CD14-positive monocyte (primary cell): ENCODE measurements around the gene TXNL4A. TPM values are rescaled to one million over a fixed set of nuclear protein-coding genes. Genes with fewer than 3 reads are reported as not detected.

Source experiments
- DNase-seq, 3 donors: peaks; one replicate each; pipeline ENCODE4 v3.0.0-alpha.2; 2011 to 2022
- H2AFZ ChIP-seq: 2 replicates; pipeline ENCODE4 v1.6.0; 2012; ENCODE audit warnings: mild to moderate bottlenecking, low read depth, low read length, inconsistent platforms; ENCODE audit not compliant: insufficient read depth, poor library complexity, severe bottlenecking
- H3K27ac ChIP-seq, 2 donors: 1 replicate in 1 of 2; 2 replicates in 1 of 2; pipeline ENCODE4 v1.5.1; 2012 to 2013; ENCODE audit warnings: low read length in 2 of 2, control low read depth in 1 of 2, inconsistent platforms in 1 of 2, low read depth in 1 of 2, mild to moderate bottlenecking in 1 of 2
- H3K27me3 ChIP-seq, 2 donors: one replicate each; pipeline versions ENCODE4 v1.6.0 to v1.6.1; 2011 to 2013; ENCODE audit warnings: low read length in 2 of 2; ENCODE audit not compliant: control insufficient read depth in 2 of 2, insufficient read depth in 2 of 2
- H3K36me3 ChIP-seq, 2 donors: replicated peaks in 1 of 2; 1 replicate in 1 of 2; 2 replicates in 1 of 2; pipeline versions ENCODE4 v1.5.1 to v1.6.1; 2012 to 2013; ENCODE audit warnings: low read length in 2 of 2, control low read depth in 1 of 2, inconsistent platforms in 1 of 2, mild to moderate bottlenecking in 1 of 2; ENCODE audit not compliant: insufficient read depth in 2 of 2, control insufficient read depth in 1 of 2
- H3K4me1 ChIP-seq, 2 donors: 1 replicate in 1 of 2; 2 replicates in 1 of 2; pipeline versions ENCODE4 v1.5.1 to v1.6.1; 2012 to 2013; ENCODE audit warnings: low read length in 2 of 2, control low read depth in 1 of 2, inconsistent platforms in 1 of 2, mild to moderate bottlenecking in 1 of 2, moderate library complexity in 1 of 2; ENCODE audit not compliant: insufficient read depth in 2 of 2, control insufficient read depth in 1 of 2
- H3K4me2 ChIP-seq: replicated peaks from 2 replicates; pipeline ENCODE3; 2012; ENCODE audit warnings: low read length, moderate library complexity, mild to moderate bottlenecking; ENCODE audit not compliant: poor library complexity, severe bottlenecking; ENCODE audit errors: extremely low read depth
- H3K4me3 ChIP-seq, 3 experiments: fragments of 200-600 bp in 1 of 3; sonication (generic) in 1 of 3; replicated peaks in 1 of 3; 1 replicate in 2 of 3; 2 replicates in 1 of 3; pipeline ENCODE4 v1.5.1; 2011 to 2013; ENCODE audit warnings: low read length in 3 of 3, mild to moderate bottlenecking in 3 of 3, control low read depth in 2 of 3, low read depth in 2 of 3, inconsistent platforms in 1 of 3, moderate library complexity in 1 of 3
- H3K79me2 ChIP-seq: 2 replicates; pipeline ENCODE4 v1.6.0; 2012; ENCODE audit warnings: mild to moderate bottlenecking, control low read depth, inconsistent platforms, low read length, moderate library complexity; ENCODE audit not compliant: insufficient read depth
- H3K9ac ChIP-seq: 2 replicates; pipeline ENCODE4 v1.6.0; 2017; ENCODE audit warnings: low read length, mild to moderate bottlenecking; ENCODE audit not compliant: insufficient read depth, poor library complexity, severe bottlenecking
- H3K9me3 ChIP-seq, 2 donors: replicated peaks in 1 of 2; 1 replicate in 1 of 2; 2 replicates in 1 of 2; pipeline versions ENCODE4 v1.5.1 to v1.6.1; 2012 to 2013; ENCODE audit warnings: low read length in 2 of 2, control low read depth in 1 of 2; ENCODE audit not compliant: control insufficient read depth in 1 of 2, insufficient read depth in 1 of 2
- H4K20me1 ChIP-seq: 2 replicates; pipeline ENCODE4 v1.6.0; 2012; ENCODE audit warnings: mild to moderate bottlenecking, low read length, control low read depth, moderate library complexity; ENCODE audit not compliant: insufficient read depth
- H3K27ac Mint-ChIP-seq, 7 donors: one replicate each; pipeline ENCODE4 v1.8.0; 2020; ENCODE audit warnings: mild to moderate bottlenecking in 7 of 7, mixed read lengths in 7 of 7, moderate library complexity in 6 of 7, inconsistent platforms in 2 of 7
- H3K27me3 Mint-ChIP-seq, 3 donors: one replicate each; pipeline ENCODE4 v1.8.0; 2021 to 2022; ENCODE audit warnings: low read depth in 3 of 3, mild to moderate bottlenecking in 3 of 3, mixed read lengths in 3 of 3, moderate library complexity in 3 of 3, inconsistent platforms in 1 of 3
- H3K36me3 Mint-ChIP-seq, 2 donors: one replicate each; pipeline ENCODE4 v1.8.0; 2020; ENCODE audit warnings: mixed read lengths in 2 of 2, inconsistent platforms in 1 of 2, mild to moderate bottlenecking in 1 of 2
- H3K4me1 Mint-ChIP-seq: one replicate; pipeline ENCODE4 v1.8.0; 2020; ENCODE audit warnings: mild to moderate bottlenecking, mixed read lengths
- H3K4me3 Mint-ChIP-seq, 2 donors: one replicate each; pipeline ENCODE4 v1.8.0; 2020; ENCODE audit warnings: mild to moderate bottlenecking in 2 of 2, mixed read lengths in 2 of 2, moderate library complexity in 1 of 2
- H3K9me3 Mint-ChIP-seq, 7 donors: one replicate each; pipeline ENCODE4 v1.8.0; 2020 to 2022; ENCODE audit warnings: mixed read lengths in 7 of 7, mild to moderate bottlenecking in 6 of 7, moderate library complexity in 6 of 7, inconsistent platforms in 2 of 7
- CTCF ChIP-seq: fragments of 200-600 bp; IDR thresholded peaks from one replicate; pipeline ENCODE4 v1.8.0; 2022; ENCODE audit warnings: antibody characterized with exemption, mild to moderate bottlenecking
- WGBS: methylation state at CpG from one replicate; pipeline ENCODE4 v1.1.5; 2013; ENCODE audit warnings: missing lambda C conversion rate; ENCODE audit not compliant: insufficient coverage; 5-methylcytosine and 5-hydroxymethylcytosine counted together
- intact Hi-C, 2 donors: fragments of 100-400 bp; cut with micrococcal nuclease; formaldehyde crosslinking; loops; one replicate each; pipeline versions ENCODE4 v1.15.0 to v1.15.1; 2023
- polyA plus RNA-seq, 3 donors: library from polyadenylated mRNA; depleted of rRNA in 1 of 3; unstranded in 2 of 3; stranded (reverse) in 1 of 3; fragments of 300-500 nt in 2 of 3; fragments of >200 nt in 1 of 3; fragmentation: Illumina TruSeq in 2 of 3; gene quantifications; 1 replicate in 2 of 3; 2 replicates in 1 of 3; pipeline ENCODE4 v1.2.3, GENCODE V29; 2012 to 2021

TXNL4A gene
- polyA plus RNA-seq, 3 donors = 34.5 to 192 (median 150) TPM

DNA sequence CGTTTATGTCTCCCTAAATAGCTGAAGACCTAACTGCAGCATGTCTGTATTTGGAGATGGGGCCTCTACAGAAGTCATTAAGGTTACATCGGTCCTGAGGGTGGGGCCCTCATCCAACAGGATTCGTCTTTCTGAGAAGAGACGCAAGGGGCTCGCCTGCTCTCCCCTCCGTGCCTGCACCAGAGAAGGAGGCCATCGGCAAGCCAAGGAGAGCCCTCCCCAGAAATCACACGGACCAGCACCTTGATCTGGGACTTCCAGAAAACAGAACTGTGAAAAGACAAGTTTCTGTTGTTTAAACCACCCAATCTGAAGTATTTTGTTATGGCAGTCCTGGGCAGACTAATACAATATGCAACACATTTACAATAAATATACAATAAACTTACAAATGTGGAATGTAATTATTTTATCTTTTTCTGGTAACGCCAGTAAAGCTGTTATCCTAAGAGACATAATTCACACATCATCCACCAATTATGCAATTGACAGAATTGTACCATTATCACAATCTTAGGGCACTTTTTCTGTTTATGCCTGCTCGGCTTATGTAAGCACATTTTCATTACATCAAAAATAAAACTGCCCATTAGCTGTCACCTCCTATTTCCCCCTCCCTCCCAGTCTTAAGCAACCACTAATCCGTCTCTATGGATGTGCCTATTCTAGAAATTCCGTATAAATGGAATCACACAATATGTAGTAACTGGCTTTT is 17.8 kb downstream of the TXNL4A start:
- Histone ChIP-seq H3K27me3 (no peaks in the 10 kb centered on the region), H3K4me2 (no peak overlapping the region), H2AFZ (no peak overlapping the region), H3K4me3 (no peak overlapping the region), H3K79me2 (peaks cover 28% of the 10 kb centered on the region), H3K4me1 (peaks cover 2 to 3% of the 10 kb centered on the region in 2 donors), H4K20me1 (peaks cover 49% of the 10 kb centered on the region), H3K27ac (peak overlapping the region in 1 of 2 donors; percentile 12), H3K9me3 (no peaks in the 10 kb centered on the region), H3K36me3 (peaks cover 52 to 63% of the 10 kb centered on the region in 2 donors), H3K9ac (no peak overlapping the region)
- H3K4me3 Mint-ChIP-seq = no peak overlapping the region
- peaks cover 0 to 3% (median 0%) of the 10 kb centered on the region in 7 donors for H3K9me3 Mint-ChIP-seq
- WGBS = 93% methylated on average over 7 of the region's 12 CpGs
- DNase-seq = no peak
- TF ChIP-seq CTCF = no peak
- no peak overlapping the region for H3K27ac Mint-ChIP-seq
- H3K36me3 Mint-ChIP-seq = peaks cover 47 to 73% of the 10 kb centered on the region in 2 donors
- H3K27me3 Mint-ChIP-seq = no peaks in the 10 kb centered on the region
- intact Hi-C loops = no loop called here
- peaks cover 1% of the 10 kb centered on the region for H3K4me1 Mint-ChIP-seq

- peaks cover 5 to 11% of the 10 kb centered on the region in 2 donors for H3K36me3 ChIP-seq
- peak overlapping the region; percentile 86 for H2AFZ ChIP-seq
- peak overlapping the region; percentile 53 to 85 (median 72) for H3K4me3 ChIP-seq
- H3K9ac ChIP-seq = peak overlapping the region; percentile 78
- peak overlapping the region; percentile 75 to 85 for H3K4me3 Mint-ChIP-seq
- DNase-seq = peak; percentile 41 to 66 (median 60)
- peak overlapping the region; percentile 75 for H3K4me2 ChIP-seq
- WGBS = 3% methylated on average over 10 of the region's 24 CpGs
- peak overlapping the region; percentile 6 to 75 for H3K27ac ChIP-seq
- no peaks in the 10 kb centered on the region for H3K27me3 ChIP-seq
- peaks cover 17% of the 10 kb centered on the region for H3K4me1 Mint-ChIP-seq
- peaks cover 2% of the 10 kb centered on the region for H3K79me2 ChIP-seq
- H3K4me1 ChIP-seq = peaks cover 16 to 21% of the 10 kb centered on the region in 2 donors
- peaks cover under 1 to 22% of the 10 kb centered on the region in 2 donors for H3K36me3 Mint-ChIP-seq
- no peaks in the 10 kb centered on the region for H3K9me3 ChIP-seq
- peaks cover 6 to 24% (median 20%) of the 10 kb centered on the region in 3 donors for H3K27me3 Mint-ChIP-seq
- peak overlapping the region in 5 of 7 donors; percentile 30 to 90 (median 86) for H3K27ac Mint-ChIP-seq
- H3K9me3 Mint-ChIP-seq = peaks cover 0 to 4% (median 0%) of the 10 kb centered on the region in 7 donors
- intact Hi-C loops = no loop called here
- H4K20me1 ChIP-seq = no peaks in the 10 kb centered on the region
- no peak for TF ChIP-seq CTCF
Measured at GRCh38 chr18:79965119-79965902, 23.1 kb downstream of the TXNL4A start.
